Thyroid gland (tissue), 4 donors: Measurements from ENCODE around the gene NAALADL2.

Experiments
- CTCF ChIP-seq, 6 experiments: fragments of 200-600 bp in 3 of 6; fragments of 450-650 bp in 3 of 6; sonication (generic) in 3 of 6; IDR thresholded peaks; one replicate each; pipeline ENCODE4 v1.5.1; 2016 to 2019; ENCODE audit warnings: antibody characterized with exemption in 6 of 6, mild to moderate bottlenecking in 2 of 6, inconsistent platforms in 1 of 6, moderate library complexity in 1 of 6
- POLR2A ChIP-seq, 2 donors: fragments of 450-650 bp; IDR thresholded peaks; one replicate each; pipeline ENCODE4 v1.6.1; 2017; ENCODE audit warnings: antibody characterized with exemption in 2 of 2, mild to moderate bottlenecking in 2 of 2, moderate library complexity in 1 of 2

- TF ChIP-seq CTCF (IDR thresholded peaks at IDR 0.05) = no peak
- no peak for TF ChIP-seq POLR2A (IDR thresholded peaks at IDR 0.05)
Observed at GRCh38 chr3:175593331-175593730, 734.2 kb downstream of the NAALADL2 start.
